Lower lobe of right lung (tissue), 2 donors: ENCODE measurements around the gene ST3GAL5. TPM values are rescaled to one million over a fixed set of nuclear protein-coding genes. Genes with fewer than 3 reads are reported as not detected.

Experiments used
- ATAC-seq, 2 donors: fragments of 200-7000 bp; cut with Tn5 transposase; one replicate each; pipeline ENCODE4 v1.9.1; 2020 to 2022; ENCODE audit warnings: mild to moderate bottlenecking in 2 of 2, moderate library complexity in 2 of 2
- DNase-seq: peaks from one replicate; pipeline ENCODE4 v3.0.0-alpha.2; 2020
- H3K27ac ChIP-seq: fragments of 200-600 bp; one replicate; pipeline ENCODE4 v1.8.0; 2022
- H3K27me3 ChIP-seq: fragments of 200-600 bp; one replicate; pipeline ENCODE4 v1.8.0; 2022; ENCODE audit warnings: low read depth
- H3K36me3 ChIP-seq: fragments of 200-600 bp; one replicate; pipeline ENCODE4 v1.8.0; 2022; ENCODE audit warnings: mild to moderate bottlenecking
- H3K4me1 ChIP-seq: fragments of 200-600 bp; one replicate; pipeline ENCODE4 v1.8.0; 2022
- H3K4me3 ChIP-seq: fragments of 200-600 bp; one replicate; pipeline ENCODE4 v1.8.0; 2022; ENCODE audit warnings: mild to moderate bottlenecking
- H3K9me3 ChIP-seq: fragments of 200-600 bp; one replicate; pipeline ENCODE4 v1.8.0; 2022
- CTCF ChIP-seq: fragments of 200-600 bp; IDR thresholded peaks from one replicate; pipeline ENCODE4 v1.8.0; 2022; ENCODE audit warnings: antibody characterized with exemption, mild to moderate bottlenecking
- intact Hi-C: fragments of 100-400 bp; cut with DNase I; formaldehyde crosslinking; loops from one replicate; pipeline ENCODE4 v1.11.0; 2022
- total RNA-seq: library from RNA; stranded (reverse); fragmentation: NEBNext Ultra II Directional; extraction: Animal tissue kit (Norgen Biotek cat#: 25700); gene quantifications from one replicate; pipeline ENCODE4 v1.2.1, GENCODE V29; 2021
- donor health status: DM: no; HTN: yes; CAD: no; lungs with severe emphysema.

Gene ST3GAL5
- total RNA-seq, 1 donor from 2014 or later = 72.4 TPM

- Histone ChIP-seq H3K36me3 (peaks cover 29% of the 10 kb centered on the region), H3K4me3 (no peak overlapping the region), H3K4me1 (peaks cover 68% of the 10 kb centered on the region), H3K27ac (peak overlapping the region; percentile 74), H3K27me3 (no peaks in the 10 kb centered on the region), H3K9me3 (no peaks in the 10 kb centered on the region)
- no peak for DNase-seq
- intact Hi-C loops = no loop called here
- TF ChIP-seq CTCF = no peak
- peak in 1 of 2 donors; percentile 25 for ATAC-seq
Observed at GRCh38 chr2:85792783-85793441, 95.9 kb downstream of the ST3GAL5 start.

GRCh38 chr2:85791704-85792565 is 96.9 kb downstream of the ST3GAL5 start:
- Histone ChIP-seq H3K9me3 (no peaks in the 10 kb centered on the region), H3K4me3 (no peak overlapping the region), H3K36me3 (peaks cover 38% of the 10 kb centered on the region), H3K27me3 (no peaks in the 10 kb centered on the region), H3K27ac (peak overlapping the region; percentile 74), H3K4me1 (peaks cover 58% of the 10 kb centered on the region)
- no peak for TF ChIP-seq CTCF
- DNase-seq = no peak
- no peak for ATAC-seq
- intact Hi-C loops = no loop called here

GRCh38 chr2:85790499-85791188 is 98.1 kb downstream of the ST3GAL5 start:
- H3K4me3 ChIP-seq = no peak overlapping the region
- DNase-seq = no peak
- no peaks in the 10 kb centered on the region for H3K27me3 ChIP-seq
- no peaks in the 10 kb centered on the region for H3K9me3 ChIP-seq
- H3K36me3 ChIP-seq = peaks cover 45% of the 10 kb centered on the region
- peak in 1 of 2 donors; percentile 21 for ATAC-seq
- no peak overlapping the region for H3K27ac ChIP-seq
- intact Hi-C loops = no loop called here
- TF ChIP-seq CTCF = no peak
- H3K4me1 ChIP-seq = peaks cover 55% of the 10 kb centered on the region

GRCh38 chr2:85790032-85790431 is 98.8 kb downstream of the ST3GAL5 start:
- no peak for ATAC-seq
- no peak overlapping the region for H3K27ac ChIP-seq
- intact Hi-C loops = no loop called here
- H3K27me3 ChIP-seq = no peaks in the 10 kb centered on the region
- DNase-seq = no peak
- H3K36me3 ChIP-seq = peaks cover 45% of the 10 kb centered on the region
- no peaks in the 10 kb centered on the region for H3K9me3 ChIP-seq
- H3K4me3 ChIP-seq = no peak overlapping the region
- TF ChIP-seq CTCF = no peak
- peaks cover 55% of the 10 kb centered on the region for H3K4me1 ChIP-seq

- no peak for ATAC-seq
- intact Hi-C loops = no loop called here
- no peak for DNase-seq
- no peak for TF ChIP-seq CTCF
- Histone ChIP-seq H3K9me3 (no peaks in the 10 kb centered on the region), H3K27ac (no peak overlapping the region), H3K27me3 (no peaks in the 10 kb centered on the region), H3K36me3 (peaks cover 49% of the 10 kb centered on the region), H3K4me3 (no peak overlapping the region), H3K4me1 (peaks cover 52% of the 10 kb centered on the region)
Observed at GRCh38 chr2:85789271-85789670, 99.5 kb downstream of the ST3GAL5 start.
